ENCODE results near the gene BCR.

Gene BCR

GRCh38 chr22:23359583-23360123, 179.3 kb downstream of the BCR start:
- no peaks in the 10 kb centered on the region for H3K9me3 ChIP-seq (ENCODE audit: control insufficient read depth, insufficient read depth, low read length)
- H3K9me2 ChIP-seq (replicated peaks; ENCODE audit: control insufficient read depth, low read length): no peaks in the 10 kb centered on the region
- no peak overlapping the region for H3K27ac ChIP-seq (ENCODE audit: low read depth, low read length)
- H3K4me1 ChIP-seq (ENCODE audit: control insufficient read depth, low read length): no peaks in the 10 kb centered on the region
- H3K4me2 ChIP-seq (ENCODE audit: low read length): no peak overlapping the region
- H3K36me3 ChIP-seq (ENCODE audit: control insufficient read depth, low read length): no peaks in the 10 kb centered on the region
- no peaks in the 10 kb centered on the region for H4K20me1 ChIP-seq (ENCODE audit: control insufficient read depth, insufficient read depth, low read depth, low read length)
- H3K27me3 ChIP-seq (ENCODE audit: control insufficient read depth, low read length): peaks cover 20% of the 10 kb centered on the region
- no peaks in the 10 kb centered on the region for H3K79me2 ChIP-seq (ENCODE audit: control insufficient read depth, low read length)
- no peak overlapping the region for H3K4me3 ChIP-seq (ENCODE audit: low read length)
- no peaks in the 10 kb centered on the region for H3F3A ChIP-seq (ENCODE audit: control insufficient read depth, insufficient read depth)
- TF ChIP-seq CTCF (IDR thresholded peaks at IDR 0.05; ENCODE audit: low read depth, low read length, poor library complexity, severe bottlenecking) (no peak), EZH2phosphoT487 (IDR thresholded peaks at IDR 0.05; ENCODE audit: borderline replicate concordance, low read length) (no peak)

GRCh38 chr22:23361676-23362075, 181.4 kb downstream of the BCR start:
- Histone ChIP-seq H4K20me1 (ENCODE audit: control insufficient read depth, insufficient read depth, low read depth, low read length) (no peaks in the 10 kb centered on the region), H3K4me3 (ENCODE audit: low read length) (no peak overlapping the region), H3K9me2 (replicated peaks; ENCODE audit: control insufficient read depth, low read length) (no peaks in the 10 kb centered on the region), H3K9me3 (ENCODE audit: control insufficient read depth, insufficient read depth, low read length) (no peaks in the 10 kb centered on the region), H3K4me2 (ENCODE audit: low read length) (no peak overlapping the region), H3K27ac (ENCODE audit: low read depth, low read length) (no peak overlapping the region), H3K4me1 (ENCODE audit: control insufficient read depth, low read length) (no peaks in the 10 kb centered on the region), H3K27me3 (ENCODE audit: control insufficient read depth, low read length) (peaks cover 23% of the 10 kb centered on the region), H3F3A (ENCODE audit: control insufficient read depth, insufficient read depth) (no peaks in the 10 kb centered on the region), H3K79me2 (ENCODE audit: control insufficient read depth, low read length) (no peaks in the 10 kb centered on the region), H3K36me3 (ENCODE audit: control insufficient read depth, low read length) (no peaks in the 10 kb centered on the region)
- TF ChIP-seq EZH2phosphoT487 (IDR thresholded peaks at IDR 0.05; ENCODE audit: borderline replicate concordance, low read length) (no peak), CTCF (IDR thresholded peaks at IDR 0.05; ENCODE audit: low read depth, low read length, poor library complexity, severe bottlenecking) (no peak)

GRCh38 chr22:23363683-23364082, 183.4 kb downstream of the BCR start:
- Histone ChIP-seq H3K36me3 (ENCODE audit: control insufficient read depth, low read length) (no peaks in the 10 kb centered on the region), H3K4me2 (ENCODE audit: low read length) (no peak overlapping the region), H3K4me1 (ENCODE audit: control insufficient read depth, low read length) (no peaks in the 10 kb centered on the region), H3K27ac (ENCODE audit: low read depth, low read length) (no peak overlapping the region), H3F3A (ENCODE audit: control insufficient read depth, insufficient read depth) (no peaks in the 10 kb centered on the region), H3K9me3 (ENCODE audit: control insufficient read depth, insufficient read depth, low read length) (no peaks in the 10 kb centered on the region), H3K79me2 (ENCODE audit: control insufficient read depth, low read length) (no peaks in the 10 kb centered on the region), H3K27me3 (ENCODE audit: control insufficient read depth, low read length) (peaks cover 38% of the 10 kb centered on the region), H4K20me1 (ENCODE audit: control insufficient read depth, insufficient read depth, low read depth, low read length) (no peaks in the 10 kb centered on the region), H3K9me2 (replicated peaks; ENCODE audit: control insufficient read depth, low read length) (no peaks in the 10 kb centered on the region), H3K4me3 (ENCODE audit: low read length) (no peak overlapping the region)
- TF ChIP-seq EZH2phosphoT487 (IDR thresholded peaks at IDR 0.05; ENCODE audit: borderline replicate concordance, low read length): no peak
- TF ChIP-seq CTCF (IDR thresholded peaks at IDR 0.05; ENCODE audit: low read depth, low read length, poor library complexity, severe bottlenecking): no peak

Data from DOHH2 (cell line).